ENCODE measurements around the gene AP2A2. TPM values are rescaled to one million over a fixed set of nuclear protein-coding genes. Genes with fewer than 3 reads are reported as not detected.

AP2A2 gene
- total RNA-seq, 1 donor from 2014 or later: 92.0 TPM

DNA sequence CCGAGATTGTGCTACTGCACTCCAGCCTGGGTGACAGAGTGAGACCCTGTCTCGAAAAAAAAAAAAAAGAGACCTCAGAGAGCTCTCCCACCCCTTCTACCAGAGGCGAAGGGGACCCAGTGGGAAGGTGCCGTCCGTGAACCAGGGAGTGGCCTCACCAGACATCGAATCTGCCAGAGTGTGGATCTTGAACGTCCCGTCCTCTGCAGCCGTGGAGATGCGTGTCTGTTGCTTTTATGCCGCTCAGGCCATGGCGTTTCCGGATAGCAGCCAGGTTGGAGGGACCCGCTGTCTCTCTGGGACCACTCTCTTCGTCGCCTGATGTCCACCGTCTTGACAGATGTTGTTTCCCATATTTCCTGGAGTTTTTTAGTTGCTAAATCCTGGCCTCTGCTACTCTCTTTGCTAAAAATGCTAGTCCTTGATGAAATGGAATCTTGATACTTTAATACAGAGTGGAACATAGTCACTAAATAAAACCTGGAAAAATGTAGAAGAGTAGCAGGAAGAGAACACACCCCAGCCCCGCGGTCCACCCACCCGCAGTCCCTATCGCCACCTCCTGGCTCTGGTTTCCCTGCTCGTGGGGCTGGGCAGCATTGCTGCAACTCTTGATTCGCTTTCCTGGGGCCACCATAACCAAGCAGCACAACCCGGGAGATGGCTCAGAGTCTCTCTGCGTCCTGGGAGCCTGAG, 122.9 kb downstream of the AP2A2 start:
- no peak overlapping the region for H3K27ac ChIP-seq
- intact Hi-C loops (cut with DNase I): no loop called here
- H3K27me3 ChIP-seq: peaks cover 10% of the 10 kb centered on the region
- ATAC-seq (no peak), DNase-seq (peak; percentile 60)
- no peak overlapping the region for H3K4me3 ChIP-seq
- no peaks in the 10 kb centered on the region for H3K9me3 ChIP-seq
- H3K4me1 ChIP-seq: no peaks in the 10 kb centered on the region
- no peaks in the 10 kb centered on the region for H3K36me3 ChIP-seq
- no peak for TF ChIP-seq CTCF (IDR thresholded peaks at IDR 0.05)

- H3K27me3 ChIP-seq: peaks cover 11% of the 10 kb centered on the region
- H3K4me1 ChIP-seq: no peaks in the 10 kb centered on the region
- intact Hi-C loops (cut with DNase I): no loop called here
- no peak for TF ChIP-seq CTCF (IDR thresholded peaks at IDR 0.05)
- H3K9me3 ChIP-seq: no peaks in the 10 kb centered on the region
- no peaks in the 10 kb centered on the region for H3K36me3 ChIP-seq
- no peak overlapping the region for H3K27ac ChIP-seq
- ATAC-seq (no peak), DNase-seq (peak; percentile 60)
- H3K4me3 ChIP-seq: no peak overlapping the region
These were observed 123.4 kb downstream of the AP2A2 start for GRCh38 chr11:1049071-1049405.

GRCh38 chr11:1049431-1049891, 123.8 kb downstream of the AP2A2 start:
- ATAC-seq: peak; percentile 59
- peaks cover 11% of the 10 kb centered on the region for H3K27me3 ChIP-seq
- no peak for TF ChIP-seq CTCF (IDR thresholded peaks at IDR 0.05)
- H3K4me3 ChIP-seq: no peak overlapping the region
- peak; percentile 83 for DNase-seq
- H3K36me3 ChIP-seq: no peaks in the 10 kb centered on the region
- no peaks in the 10 kb centered on the region for H3K9me3 ChIP-seq
- no peak overlapping the region for H3K27ac ChIP-seq
- H3K4me1 ChIP-seq: peaks cover 2% of the 10 kb centered on the region
- intact Hi-C loops (cut with DNase I): no loop called here

DNA sequence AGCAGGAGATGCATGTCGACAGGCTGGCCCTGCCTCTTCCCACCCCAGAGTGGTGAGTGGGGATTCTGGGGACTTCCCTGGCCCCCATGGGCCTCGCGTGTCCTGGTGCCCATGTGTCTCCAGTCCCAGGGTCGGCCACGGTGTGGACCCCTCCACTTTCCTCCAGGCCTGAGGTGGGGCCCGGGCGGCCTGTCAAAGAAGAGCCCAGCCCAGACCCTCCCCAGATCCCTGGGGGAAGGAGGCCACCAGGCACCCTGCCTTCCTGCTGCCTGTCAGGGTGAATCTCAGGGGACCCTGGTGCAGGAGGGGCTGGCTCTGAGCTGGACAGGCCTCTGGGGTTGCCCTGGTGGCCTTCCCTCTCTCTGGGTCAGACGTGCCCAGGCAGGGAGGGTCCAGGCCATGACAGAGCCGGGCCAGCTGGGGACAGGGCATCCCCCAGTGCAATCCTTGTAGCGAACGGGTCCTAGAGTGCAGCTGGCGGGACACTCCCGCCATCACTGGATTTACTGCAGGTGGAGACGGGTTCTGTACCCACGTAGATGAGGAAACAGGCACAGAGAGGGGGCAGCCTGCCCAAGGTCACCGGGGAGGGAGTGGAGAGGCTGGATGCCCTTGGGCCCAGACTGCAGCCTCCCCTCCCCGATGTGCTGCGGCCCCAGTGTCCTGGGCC, 124.4 kb downstream of the AP2A2 start:
- no peaks in the 10 kb centered on the region for H3K36me3 ChIP-seq
- H3K4me3 ChIP-seq: no peak overlapping the region
- H3K4me1 ChIP-seq: peaks cover 7% of the 10 kb centered on the region
- peaks cover 12% of the 10 kb centered on the region for H3K27me3 ChIP-seq
- intact Hi-C loops (cut with DNase I): no loop called here
- no peak overlapping the region for H3K27ac ChIP-seq
- ATAC-seq: no peak
- H3K9me3 ChIP-seq: no peaks in the 10 kb centered on the region
- DNase-seq: no peak
- TF ChIP-seq CTCF (IDR thresholded peaks at IDR 0.05): no peak

- Histone ChIP-seq H3K4me3 (no peak overlapping the region), H3K4me1 (peaks cover 7% of the 10 kb centered on the region), H3K27me3 (peaks cover 15% of the 10 kb centered on the region), H3K27ac (no peak overlapping the region), H3K9me3 (no peaks in the 10 kb centered on the region), H3K36me3 (no peaks in the 10 kb centered on the region)
- intact Hi-C loops (cut with DNase I): no loop called here
- DNase-seq (peak; percentile 89), ATAC-seq (peak; percentile 93)
- TF ChIP-seq CTCF (IDR thresholded peaks at IDR 0.05): peak; percentile 88
These were observed 125.1 kb downstream of the AP2A2 start for GRCh38 chr11:1050581-1051355.
